Muscle layer of colon (tissue), 2 donors: Measurements from ENCODE around the gene NR2E1.

Experiments used
- H3K27ac ChIP-seq: one replicate; pipeline ENCODE4 v1.7.0; 2013; ENCODE audit warnings: low read depth, mild to moderate bottlenecking, low read length, moderate library complexity
- H3K27me3 ChIP-seq, 2 donors: one replicate each; pipeline ENCODE4 v1.7.0; 2013; ENCODE audit warnings: low read length in 2 of 2, mild to moderate bottlenecking in 2 of 2; ENCODE audit not compliant: insufficient read depth in 2 of 2, control insufficient read depth in 1 of 2
- H3K36me3 ChIP-seq: one replicate; pipeline ENCODE4 v1.7.0; 2013; ENCODE audit warnings: mild to moderate bottlenecking, low read length; ENCODE audit not compliant: insufficient read depth
- H3K4me1 ChIP-seq: one replicate; pipeline ENCODE4 v1.7.0; 2013; ENCODE audit warnings: mild to moderate bottlenecking, low read length; ENCODE audit not compliant: insufficient read depth
- H3K4me3 ChIP-seq, 2 donors: one replicate each; pipeline ENCODE4 v1.7.0; 2013; ENCODE audit warnings: low read length in 2 of 2, low read depth in 1 of 2, mild to moderate bottlenecking in 1 of 2, moderate library complexity in 1 of 2
- H3K9ac ChIP-seq: one replicate; pipeline ENCODE4 v1.7.0; 2013; ENCODE audit warnings: low read length
- H3K9me3 ChIP-seq: one replicate; pipeline ENCODE4 v1.7.0; 2013; ENCODE audit warnings: mild to moderate bottlenecking, low read length
- donor health status: abdominal sarcoma.
- donor health status: Adenocarcinoma of cecum.

NR2E1 gene

DNA sequence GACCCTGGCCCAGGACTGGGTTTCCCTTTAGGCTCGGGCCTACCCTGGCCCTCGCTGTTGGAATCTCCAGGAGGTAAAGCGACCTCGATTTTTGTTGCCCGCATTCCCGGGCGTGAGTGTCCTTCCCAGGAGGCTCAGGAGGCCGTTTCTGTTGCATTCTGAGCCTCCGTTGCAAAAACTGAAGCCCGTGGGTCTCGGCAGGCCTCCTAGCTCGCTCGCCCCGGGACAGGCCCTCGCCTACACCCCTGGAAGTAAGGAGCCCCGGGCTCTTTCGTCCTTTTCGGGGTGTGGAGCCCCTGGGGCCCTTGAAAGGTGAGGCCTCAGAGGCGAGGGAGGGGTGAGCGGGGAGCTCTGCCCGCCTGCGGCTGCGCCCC lies 2.3 kb downstream of the NR2E1 start:
- no peak overlapping the region for H3K27ac ChIP-seq
- H3K9ac ChIP-seq, result no peak overlapping the region
- H3K9me3 ChIP-seq, result no peaks in the 10 kb centered on the region
- peak overlapping the region in 1 of 2 donors; percentile 45 for H3K4me3 ChIP-seq
- peaks cover 98% of the 10 kb centered on the region in 2 donors for H3K27me3 ChIP-seq
- no peaks in the 10 kb centered on the region for H3K36me3 ChIP-seq
- peaks cover 43% of the 10 kb centered on the region for H3K4me1 ChIP-seq

DNA sequence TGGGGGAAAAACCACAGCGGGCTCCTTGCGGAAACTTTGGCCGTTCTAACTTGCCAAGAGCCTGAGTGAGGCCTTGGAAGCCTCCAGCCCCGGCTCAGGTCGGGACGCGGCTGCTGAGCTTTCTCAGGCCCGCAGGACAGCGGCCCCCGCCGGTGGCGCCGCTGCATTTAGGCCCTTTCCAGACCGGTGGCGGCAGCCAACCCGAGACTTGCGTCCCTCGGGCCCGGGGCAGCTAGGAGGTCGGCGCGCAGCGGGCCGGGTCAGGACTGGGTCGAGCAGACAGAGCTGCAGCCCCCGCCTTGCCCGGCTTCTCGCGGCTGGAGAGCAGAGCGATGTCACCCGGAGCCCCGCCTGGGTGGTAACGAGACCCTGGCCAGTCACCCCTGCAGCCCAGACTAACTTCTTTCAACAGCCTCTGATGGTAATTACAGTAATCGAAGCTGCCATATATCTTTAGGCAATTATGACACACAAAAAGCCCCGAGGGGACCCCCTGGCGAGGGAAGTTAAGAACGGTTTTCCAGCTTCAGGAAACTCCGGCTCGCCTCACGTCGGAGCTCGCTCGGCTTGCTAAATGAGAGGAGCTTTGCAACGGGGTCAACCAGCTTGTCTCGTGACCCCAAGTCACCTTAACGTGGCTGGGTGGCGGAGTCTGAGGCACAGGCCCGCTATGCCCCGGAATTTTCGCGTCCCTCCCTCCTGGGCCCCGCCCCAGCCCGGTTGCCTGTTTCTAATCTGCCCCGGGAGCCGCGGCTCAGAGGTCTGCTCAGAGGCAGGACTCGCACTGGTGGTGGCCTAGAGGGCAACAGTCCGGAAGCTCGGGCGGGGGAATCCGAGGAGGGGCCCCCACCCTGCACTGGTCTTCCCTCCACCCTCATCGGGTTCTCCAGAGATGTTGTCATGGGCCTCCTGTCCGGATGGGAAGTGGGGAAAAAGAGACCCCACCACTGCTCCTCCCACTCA lies 3.0 kb downstream of the NR2E1 start:
- peaks cover 97 to 98% of the 10 kb centered on the region in 2 donors for H3K27me3 ChIP-seq
- peaks cover 43% of the 10 kb centered on the region for H3K4me1 ChIP-seq
- H3K36me3 ChIP-seq, result no peaks in the 10 kb centered on the region
- H3K9ac ChIP-seq, result no peak overlapping the region
- H3K9me3 ChIP-seq, result no peaks in the 10 kb centered on the region
- peak overlapping the region in 1 of 2 donors; percentile 45 for H3K4me3 ChIP-seq
- no peak overlapping the region for H3K27ac ChIP-seq

DNA sequence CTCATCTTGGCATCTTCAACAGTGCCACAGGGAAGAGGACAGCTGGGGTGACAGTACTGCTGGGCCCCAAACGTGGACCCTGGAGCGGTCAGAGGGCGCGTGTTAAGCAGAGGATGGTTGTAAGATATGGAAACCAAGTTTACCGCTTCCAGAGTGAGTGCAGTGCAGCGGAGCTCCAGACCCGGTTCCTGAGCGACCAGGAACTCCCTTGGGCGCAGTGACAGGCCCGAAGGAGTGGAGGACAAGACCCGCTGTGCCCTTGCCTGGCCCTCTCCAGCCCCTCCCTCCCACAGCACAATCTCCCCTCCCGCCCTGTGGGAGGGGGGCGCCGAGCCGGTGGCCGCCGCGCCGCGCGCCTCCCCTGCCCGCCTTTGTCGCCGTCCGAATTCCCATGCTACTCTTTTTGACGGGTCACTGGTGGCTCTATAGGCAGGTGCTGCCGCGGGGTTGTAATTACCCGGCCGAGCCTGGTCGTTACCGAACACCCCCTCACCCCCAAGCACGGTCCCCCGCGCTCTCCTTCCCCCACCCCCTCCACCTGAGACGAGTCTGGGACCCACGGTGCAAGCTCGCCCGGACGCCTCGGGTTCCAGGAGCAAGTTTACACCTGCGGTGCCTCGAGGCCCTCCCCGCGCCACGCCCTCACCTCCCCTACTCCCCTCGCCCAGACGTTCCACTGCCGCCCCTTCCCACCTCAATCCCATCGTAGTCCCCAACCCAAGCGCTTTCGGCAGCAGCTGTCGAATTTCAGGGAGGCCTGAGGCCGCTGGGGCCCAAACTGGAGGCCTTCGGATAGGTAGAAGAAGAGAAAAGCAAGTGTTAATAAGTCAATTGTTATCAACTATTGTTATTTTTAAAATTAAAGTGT lies 3.9 kb downstream of the NR2E1 start:
- Histone ChIP-seq H3K9ac (no peak overlapping the region), H3K27me3 (peaks cover 96 to 98% of the 10 kb centered on the region in 2 donors), H3K4me1 (peaks cover 36% of the 10 kb centered on the region)

GRCh38 chr6:108170332-108171290 lies 4.8 kb downstream of the NR2E1 start:
- H3K9ac ChIP-seq, result no peak overlapping the region
- peaks cover 29% of the 10 kb centered on the region for H3K4me1 ChIP-seq
- no peaks in the 10 kb centered on the region for H3K36me3 ChIP-seq
- no peak overlapping the region for H3K4me3 ChIP-seq
- peaks cover 96 to 98% of the 10 kb centered on the region in 2 donors for H3K27me3 ChIP-seq
- no peak overlapping the region for H3K27ac ChIP-seq
- H3K9me3 ChIP-seq, result no peaks in the 10 kb centered on the region

More for the DNA sequence above, 3.9 kb downstream of the NR2E1 start:
- H3K9me3 ChIP-seq, result no peaks in the 10 kb centered on the region
- no peak overlapping the region for H3K27ac ChIP-seq
- H3K4me3 ChIP-seq, result no peak overlapping the region
- no peaks in the 10 kb centered on the region for H3K36me3 ChIP-seq

GRCh38 chr6:108171291-108171917 lies 5.6 kb downstream of the NR2E1 start:
- H3K27ac ChIP-seq, result no peak overlapping the region
- H3K9ac ChIP-seq, result no peak overlapping the region
- H3K27me3 ChIP-seq, result peaks cover 96 to 98% of the 10 kb centered on the region in 2 donors
- no peak overlapping the region for H3K4me3 ChIP-seq
- peaks cover 28% of the 10 kb centered on the region for H3K4me1 ChIP-seq
- no peaks in the 10 kb centered on the region for H3K9me3 ChIP-seq
- H3K36me3 ChIP-seq, result no peaks in the 10 kb centered on the region

DNA sequence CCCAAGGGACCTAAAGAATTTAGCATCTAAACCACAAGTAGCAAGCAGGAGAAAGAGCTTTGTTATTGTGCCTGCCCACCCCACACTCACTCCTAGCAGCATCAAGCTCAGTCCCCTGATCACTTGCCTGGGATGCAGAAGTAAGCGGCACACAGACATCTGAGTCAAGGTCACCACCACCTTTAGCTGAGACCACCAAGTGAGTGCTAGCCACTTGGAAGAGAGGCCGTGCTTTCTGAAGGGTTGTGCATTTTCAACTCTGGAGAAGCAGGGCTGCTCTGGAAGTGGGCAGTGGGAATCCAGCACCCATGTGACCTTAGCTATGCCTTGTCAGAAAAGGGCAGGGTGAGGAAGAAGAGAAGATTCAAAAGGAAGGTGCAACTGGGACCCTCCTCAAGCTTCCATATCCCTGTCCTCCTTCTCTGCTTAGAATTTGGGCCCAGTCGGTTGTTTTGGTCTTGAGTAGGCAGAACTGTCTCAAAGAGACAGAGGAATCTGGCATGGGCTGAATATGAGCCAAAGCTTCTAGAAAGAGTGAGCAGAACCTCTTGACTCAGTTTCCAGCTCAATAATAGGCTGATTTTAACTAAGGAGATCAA lies 6.2 kb downstream of the NR2E1 start:
- no peak overlapping the region for H3K27ac ChIP-seq
- peaks cover 96 to 98% of the 10 kb centered on the region in 2 donors for H3K27me3 ChIP-seq
- H3K36me3 ChIP-seq, result no peaks in the 10 kb centered on the region
- H3K4me3 ChIP-seq, result no peak overlapping the region
- H3K9me3 ChIP-seq, result no peaks in the 10 kb centered on the region
- H3K4me1 ChIP-seq, result peaks cover 26% of the 10 kb centered on the region
- H3K9ac ChIP-seq, result no peak overlapping the region

DNA sequence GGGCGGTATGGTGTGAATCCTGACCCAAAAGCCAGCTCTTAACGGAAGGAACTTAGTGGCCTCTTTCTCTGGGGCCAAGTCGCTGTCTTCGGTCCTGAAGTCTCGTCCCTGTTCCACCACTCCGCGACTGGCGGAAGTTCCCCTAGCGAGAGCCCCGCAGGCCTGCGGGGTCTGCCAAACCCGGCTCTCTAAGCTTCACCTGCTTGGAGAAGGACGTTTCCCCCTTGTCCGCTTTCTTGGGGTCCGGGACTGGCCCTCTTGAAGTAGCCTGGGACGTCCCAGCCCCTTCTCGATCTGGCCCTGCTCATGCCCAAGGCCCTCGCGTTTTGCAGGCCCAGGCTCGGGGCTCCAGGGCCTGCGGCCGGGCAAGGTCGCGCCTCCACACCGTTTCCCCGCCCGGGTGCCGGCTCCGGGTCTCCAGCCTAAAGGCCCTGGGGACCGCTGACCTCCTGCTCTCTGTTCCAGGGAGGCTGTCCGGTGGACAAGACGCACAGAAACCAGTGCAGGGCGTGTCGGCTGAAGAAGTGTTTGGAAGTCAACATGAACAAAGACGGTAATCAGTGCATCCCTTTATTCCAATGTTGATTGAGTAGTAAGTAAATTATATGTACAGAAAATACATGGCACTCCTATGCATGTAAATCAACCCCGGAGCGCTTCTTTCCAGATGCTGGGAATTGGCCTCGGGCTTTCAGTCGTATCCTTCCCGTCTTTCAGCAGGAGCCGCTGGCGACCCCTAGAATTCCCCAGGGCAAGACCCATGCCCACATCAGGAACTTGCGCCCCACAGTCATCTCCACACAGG lies 8.8 kb downstream of the NR2E1 start:
- Histone ChIP-seq H3K27ac (no peak overlapping the region), H3K36me3 (no peaks in the 10 kb centered on the region), H3K4me3 (no peak overlapping the region), H3K9ac (no peak overlapping the region), H3K27me3 (peaks cover 78 to 87% of the 10 kb centered on the region in 2 donors), H3K9me3 (no peaks in the 10 kb centered on the region), H3K4me1 (peaks cover 8% of the 10 kb centered on the region)

DNA sequence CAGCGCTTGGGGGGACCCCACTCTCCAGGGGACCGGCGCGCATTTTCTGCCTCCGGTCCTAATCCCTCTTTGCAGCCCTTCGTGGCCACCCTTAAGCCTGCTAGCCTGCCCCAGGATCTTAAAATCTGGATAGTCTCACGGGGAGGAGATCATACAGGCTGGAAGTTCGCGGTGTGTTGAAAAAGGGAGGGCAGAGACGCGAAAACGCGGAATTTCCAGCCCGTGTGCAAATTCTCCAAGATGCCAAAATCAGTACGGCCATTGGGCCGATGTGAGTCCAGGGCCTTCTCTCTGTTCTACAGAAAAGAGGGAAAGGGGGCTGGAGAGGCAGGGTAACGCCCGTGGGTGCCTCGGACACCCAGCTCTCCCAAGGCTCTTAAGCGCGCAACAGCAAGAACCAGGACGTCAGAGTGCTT lies 9.4 kb downstream of the NR2E1 start:
- no peak overlapping the region for H3K9ac ChIP-seq
- H3K9me3 ChIP-seq, result no peaks in the 10 kb centered on the region
- H3K36me3 ChIP-seq, result no peaks in the 10 kb centered on the region
- no peak overlapping the region for H3K4me3 ChIP-seq
- H3K27ac ChIP-seq, result no peak overlapping the region
- peaks cover 8% of the 10 kb centered on the region for H3K4me1 ChIP-seq
- H3K27me3 ChIP-seq, result peaks cover 78 to 85% of the 10 kb centered on the region in 2 donors

DNA sequence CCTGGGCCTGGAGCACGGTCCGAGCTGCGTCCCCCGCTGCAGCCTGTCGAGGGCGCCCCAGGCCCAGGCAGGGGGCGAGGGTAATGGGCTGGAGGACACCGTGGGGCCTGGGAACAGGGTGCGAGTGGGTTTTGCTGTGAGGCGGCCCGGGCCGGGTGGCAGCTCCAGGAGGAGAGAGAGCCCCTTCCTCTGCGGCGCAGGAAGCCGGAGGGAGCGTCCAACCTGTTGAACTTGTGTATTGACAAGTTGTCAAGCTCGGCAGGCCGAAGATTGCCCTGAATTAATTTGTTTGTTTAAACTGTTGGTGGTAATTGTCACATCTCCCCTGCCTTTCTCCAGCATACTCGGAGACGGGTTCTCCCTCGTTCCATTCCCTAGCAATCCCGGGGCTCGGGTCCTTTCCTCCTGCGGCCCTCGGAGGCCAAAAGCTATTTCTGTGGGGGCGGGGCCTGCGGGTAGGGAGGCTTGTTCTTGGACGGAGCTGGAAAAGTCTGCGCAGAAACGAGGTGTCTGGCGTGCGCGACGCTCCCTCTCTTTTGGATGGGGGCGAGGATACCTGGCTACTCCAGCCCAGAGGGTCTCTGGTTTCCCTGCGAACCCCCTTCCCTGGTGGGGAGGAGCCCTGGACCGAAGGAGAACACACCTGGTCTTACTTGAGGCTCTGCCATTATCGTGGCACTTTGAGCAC lies 9.9 kb downstream of the NR2E1 start:
- H3K4me3 ChIP-seq, result no peak overlapping the region

More for the DNA sequence above, 9.9 kb downstream of the NR2E1 start:
- Histone ChIP-seq H3K4me1 (peaks cover 8% of the 10 kb centered on the region), H3K9me3 (no peaks in the 10 kb centered on the region), H3K27ac (no peak overlapping the region), H3K27me3 (peaks cover 72 to 80% of the 10 kb centered on the region in 2 donors), H3K36me3 (no peaks in the 10 kb centered on the region), H3K9ac (no peak overlapping the region)
